ENCODE measurements around the gene RBMY1F. TPM values are rescaled to one million over a fixed set of nuclear protein-coding genes. Genes with fewer than 3 reads are reported as not detected.
"Not testable (repeated sequence)": the region's sequence is repeated elsewhere in the genome, so short reads cannot be mapped to it uniquely, and the experiment has no call there.

Gene RBMY1F
- total RNA-seq (2022) (not detected in 2 replicates), Bru-seq, nascent RNA (not detected), BruChase-seq, experiment 1, labeled RNA remaining after a 2-hour chase (not detected), BruChase-seq, experiment 2, labeled RNA remaining after a 6-hour chase (not detected)
- long read RNA-seq = 0 reads

- BruUV-seq (replicated peaks); POLR2A ChIA-PET; intact Hi-C loops (cut with micrococcal nuclease; ENCODE audit: unreplicated experiment): not testable (repeated sequence)
Observed at GRCh38 chrY:22182823-22183222, at the start of gene RBMY1F. Gene RBMY1F (minus strand): TSS chrY:22182923. CDS start chrY:22180969, 1,954 bp downstream.

DNA sequence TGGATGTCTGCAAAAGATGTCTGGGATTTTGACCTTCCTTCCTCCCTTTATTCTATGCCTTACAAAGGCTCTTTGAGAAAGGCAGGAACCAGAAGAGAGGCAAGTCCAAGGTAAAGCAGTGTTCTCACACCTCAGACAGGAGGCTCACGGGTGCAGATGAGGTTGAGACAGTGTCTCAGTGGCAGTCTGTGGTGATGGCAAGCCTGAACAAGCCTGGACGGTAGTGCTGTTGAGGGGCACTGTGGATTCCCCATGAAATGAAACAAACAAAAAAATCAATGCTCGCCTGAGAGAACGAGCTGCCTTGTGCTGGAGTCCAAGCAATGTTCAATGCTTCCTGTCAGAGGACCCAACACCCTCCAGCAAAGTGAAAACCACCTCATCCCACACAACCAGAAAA lies 31.6 kb downstream of the RBMY1F start:
- H3K36me3 Mint-ChIP-seq (ENCODE audit: insufficient read depth, unreplicated experiment); BruUV-seq (replicated peaks); H3K27ac Mint-ChIP-seq (ENCODE audit: unreplicated experiment); H3K4me1 Mint-ChIP-seq (ENCODE audit: low read depth, unreplicated experiment); H3K27me3 Mint-ChIP-seq (ENCODE audit: insufficient read depth, unreplicated experiment); H3K9me3 Mint-ChIP-seq (ENCODE audit: unreplicated experiment); CTCF ChIA-PET; H3K4me3 Mint-ChIP-seq (ENCODE audit: unreplicated experiment); intact Hi-C loops (cut with micrococcal nuclease; ENCODE audit: unreplicated experiment); H3K4me3 ChIP-seq (ENCODE audit: low read depth, low read length); POLR2A ChIA-PET; H3K27me3 ChIP-seq (replicated peaks; ENCODE audit: control insufficient read depth, insufficient read depth, low read length); H3K9me3 ChIP-seq; H3K4me1 ChIP-seq; DNase-seq; H3K36me3 ChIP-seq (ENCODE audit: control insufficient read depth, insufficient read depth, low read length): not testable (repeated sequence)

More at GRCh38 chrY:22182823-22183222, at the start of gene RBMY1F:
- H3K27me3 Mint-ChIP-seq (ENCODE audit: insufficient read depth, unreplicated experiment); H3K27ac Mint-ChIP-seq (ENCODE audit: unreplicated experiment); H3K4me1 ChIP-seq; DNase-seq; CTCF ChIA-PET; H3K36me3 Mint-ChIP-seq (ENCODE audit: insufficient read depth, unreplicated experiment); H3K27me3 ChIP-seq (replicated peaks; ENCODE audit: control insufficient read depth, insufficient read depth, low read length); H3K9me3 Mint-ChIP-seq (ENCODE audit: unreplicated experiment); H3K4me1 Mint-ChIP-seq (ENCODE audit: low read depth, unreplicated experiment); H3K4me3 ChIP-seq (ENCODE audit: low read depth, low read length); H3K36me3 ChIP-seq (ENCODE audit: control insufficient read depth, insufficient read depth, low read length); H3K9me3 ChIP-seq; H3K4me3 Mint-ChIP-seq (ENCODE audit: unreplicated experiment): not testable (repeated sequence)

GRCh38 chrY:22141011-22141695 lies 41.6 kb downstream of the RBMY1F start:
- H3K36me3 Mint-ChIP-seq (ENCODE audit: insufficient read depth, unreplicated experiment); CTCF ChIA-PET; H3K36me3 ChIP-seq (ENCODE audit: control insufficient read depth, insufficient read depth, low read length); H3K4me1 Mint-ChIP-seq (ENCODE audit: low read depth, unreplicated experiment); DNase-seq; H3K27me3 ChIP-seq (replicated peaks; ENCODE audit: control insufficient read depth, insufficient read depth, low read length); H3K27me3 Mint-ChIP-seq (ENCODE audit: insufficient read depth, unreplicated experiment); H3K4me3 Mint-ChIP-seq (ENCODE audit: unreplicated experiment); POLR2A ChIA-PET; intact Hi-C loops (cut with micrococcal nuclease; ENCODE audit: unreplicated experiment); H3K9me3 Mint-ChIP-seq (ENCODE audit: unreplicated experiment); H3K4me3 ChIP-seq (ENCODE audit: low read depth, low read length); H3K27ac Mint-ChIP-seq (ENCODE audit: unreplicated experiment); H3K4me1 ChIP-seq; H3K9me3 ChIP-seq; BruUV-seq (replicated peaks): not testable (repeated sequence)

DNA sequence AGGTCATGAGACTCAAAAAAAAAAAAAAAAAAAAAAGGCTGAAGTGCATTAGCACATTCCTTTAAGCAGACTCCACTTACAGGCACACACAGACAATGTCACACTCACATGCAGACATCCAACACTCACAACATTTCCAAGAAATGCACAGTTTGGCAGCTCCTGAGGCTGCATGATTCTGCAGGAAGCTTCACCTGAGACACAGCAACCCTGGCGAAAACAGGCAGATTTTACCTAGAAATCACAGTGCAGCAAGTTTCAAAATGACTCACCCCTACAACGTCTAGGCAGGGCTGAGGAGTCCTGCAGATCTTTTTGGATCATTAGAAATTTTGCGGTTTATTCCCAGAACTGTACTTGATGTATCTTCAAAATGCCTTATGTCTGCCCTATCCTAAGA lies 48.0 kb downstream of the RBMY1F start:
- H3K27me3 Mint-ChIP-seq (ENCODE audit: insufficient read depth, unreplicated experiment); BruUV-seq (replicated peaks); H3K4me3 Mint-ChIP-seq (ENCODE audit: unreplicated experiment); intact Hi-C loops (cut with micrococcal nuclease; ENCODE audit: unreplicated experiment); CTCF ChIA-PET; H3K36me3 Mint-ChIP-seq (ENCODE audit: insufficient read depth, unreplicated experiment); H3K27ac Mint-ChIP-seq (ENCODE audit: unreplicated experiment); H3K36me3 ChIP-seq (ENCODE audit: control insufficient read depth, insufficient read depth, low read length); H3K27me3 ChIP-seq (replicated peaks; ENCODE audit: control insufficient read depth, insufficient read depth, low read length); H3K4me1 ChIP-seq; H3K4me3 ChIP-seq (ENCODE audit: low read depth, low read length); H3K4me1 Mint-ChIP-seq (ENCODE audit: low read depth, unreplicated experiment); H3K9me3 Mint-ChIP-seq (ENCODE audit: unreplicated experiment); H3K9me3 ChIP-seq; DNase-seq; POLR2A ChIA-PET: not testable (repeated sequence)

DNA sequence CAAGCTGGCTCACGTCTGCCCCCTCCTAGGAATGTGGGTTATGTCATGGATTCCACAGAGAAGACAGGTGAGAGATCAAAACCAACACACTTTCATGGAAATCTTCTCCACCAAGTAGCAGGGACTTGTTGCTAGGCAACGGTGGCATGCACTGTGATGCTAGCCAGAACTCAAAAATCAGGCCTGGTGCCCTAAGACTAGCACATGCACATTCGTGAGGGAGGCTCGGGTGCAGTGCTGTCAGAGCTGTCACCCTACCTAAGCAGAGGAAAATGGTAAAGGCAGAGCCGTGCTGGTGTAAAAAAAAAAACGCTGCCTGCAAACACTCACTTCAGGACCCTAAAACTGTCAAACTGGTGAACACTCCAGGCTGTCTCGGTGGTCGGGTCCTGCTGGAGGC lies 52.2 kb downstream of the RBMY1F start:
- H3K4me1 Mint-ChIP-seq (ENCODE audit: low read depth, unreplicated experiment); H3K9me3 ChIP-seq; H3K9me3 Mint-ChIP-seq (ENCODE audit: unreplicated experiment); H3K36me3 ChIP-seq (ENCODE audit: control insufficient read depth, insufficient read depth, low read length); H3K4me3 Mint-ChIP-seq (ENCODE audit: unreplicated experiment); H3K27me3 Mint-ChIP-seq (ENCODE audit: insufficient read depth, unreplicated experiment); H3K27me3 ChIP-seq (replicated peaks; ENCODE audit: control insufficient read depth, insufficient read depth, low read length); H3K27ac Mint-ChIP-seq (ENCODE audit: unreplicated experiment); POLR2A ChIA-PET; H3K4me3 ChIP-seq (ENCODE audit: low read depth, low read length); intact Hi-C loops (cut with micrococcal nuclease; ENCODE audit: unreplicated experiment); DNase-seq; H3K4me1 ChIP-seq; CTCF ChIA-PET; H3K36me3 Mint-ChIP-seq (ENCODE audit: insufficient read depth, unreplicated experiment); BruUV-seq (replicated peaks): not testable (repeated sequence)

Other genes starting within 250 kb of the RBMY1F start
- not detected in 2 replicates for gene RBMY1J, start 220.5 kb upstream of the RBMY1F start, total RNA-seq (2022)

All from Caco-2 (cell line).